ENCODE results near the gene CACNA1H.
"Not testable (repeated sequence)": the region's sequence is repeated elsewhere in the genome, so short reads cannot be mapped to it uniquely, and the experiment has no call there.

CACNA1H gene

GRCh38 chr16:1230471-1231212, 77.7 kb downstream of the CACNA1H start:
- not testable (repeated sequence) for DNase-seq

- DNase-seq: not testable (repeated sequence)
These were observed 78.4 kb downstream of the CACNA1H start for GRCh38 chr16:1231301-1231700.

GRCh38 chr16:1232049-1232748, 79.3 kb downstream of the CACNA1H start:
- DNase-seq: not testable (repeated sequence)

- not testable (repeated sequence) for DNase-seq
These were observed 83.8 kb downstream of the CACNA1H start for GRCh38 chr16:1236659-1237058.

GRCh38 chr16:1237990-1238389, 85.1 kb downstream of the CACNA1H start:
- DNase-seq: no peak

GRCh38 chr16:1238909-1239308, 86.0 kb downstream of the CACNA1H start:
- DNase-seq: not testable (repeated sequence)

- not testable (repeated sequence) for DNase-seq
These were observed 86.7 kb downstream of the CACNA1H start for GRCh38 chr16:1239575-1239974.

GRCh38 chr16:1240436-1240835, 87.5 kb downstream of the CACNA1H start, which contains the start of gene TPSAB1:
TSS of gene TPSAB1 (plus strand) at chr16:1240705. CDS start at chr16:1240939, 234 bp downstream.
- DNase-seq: not testable (repeated sequence)

- not testable (repeated sequence) for DNase-seq
These were observed 88.2 kb downstream of the CACNA1H start for GRCh38 chr16:1241081-1241480.

- not testable (repeated sequence) for DNase-seq
These were observed 90.5 kb downstream of the CACNA1H start for GRCh38 chr16:1243363-1243762.

- DNase-seq: not testable (repeated sequence)
These were observed 91.3 kb downstream of the CACNA1H start for GRCh38 chr16:1243907-1244850.

GRCh38 chr16:1244881-1245280, 92.0 kb downstream of the CACNA1H start:
- no peak for DNase-seq

- no peak for DNase-seq
These were observed 92.6 kb downstream of the CACNA1H start for GRCh38 chr16:1245452-1246020.

- DNase-seq: not testable (repeated sequence)
These were observed 95.1 kb downstream of the CACNA1H start for GRCh38 chr16:1247903-1248537.

- not testable (repeated sequence) for DNase-seq
These were observed 96.3 kb downstream of the CACNA1H start for GRCh38 chr16:1249031-1249755.

GRCh38 chr16:1253701-1254364, 100.9 kb downstream of the CACNA1H start:
- not testable (repeated sequence) for DNase-seq

GRCh38 chr16:1254821-1255220, 101.9 kb downstream of the CACNA1H start:
- not testable (repeated sequence) for DNase-seq

- DNase-seq: not testable (repeated sequence)
These were observed 102.6 kb downstream of the CACNA1H start, which contains the start of gene TPSD1 for GRCh38 chr16:1255276-1256122. TSS of gene TPSD1 (plus strand) at chr16:1256069. CDS start at chr16:1256281, 212 bp downstream.

GRCh38 chr16:1256296-1256873, 103.5 kb downstream of the CACNA1H start:
- DNase-seq: not testable (repeated sequence)

Data from T1000 (cell line).